Fibroblast of pulmonary artery (primary cell): ENCODE measurements around the gene ROCK1.
"Not testable (repeated sequence)": the region's sequence is repeated elsewhere in the genome, so short reads cannot be mapped to it uniquely, and the experiment has no call there.

Source experiments
- DNase-seq: peaks from one replicate; pipeline ENCODE4 v3.0.0-alpha.2; 2010; ENCODE audit warnings: low read depth
- H3K4me3 ChIP-seq: replicated peaks from 2 replicates; pipeline ENCODE4 v1.5.1; 2011; ENCODE audit warnings: low read depth, mild to moderate bottlenecking, control low read depth, low read length, moderate library complexity
- TF ChIP-seq, protein P1 (sequence below): IDR thresholded peaks from 2 replicates; pipeline ENCODE4 v1.5.1; 2011; ENCODE audit warnings: mild to moderate bottlenecking, control low read depth, low read length, inconsistent platforms; ENCODE audit errors: missing control alignments

The ROCK1 gene

GRCh38 chr18:20988726-20989125 is 122.9 kb downstream of the ROCK1 start:
- TF ChIP-seq, protein P1, sequence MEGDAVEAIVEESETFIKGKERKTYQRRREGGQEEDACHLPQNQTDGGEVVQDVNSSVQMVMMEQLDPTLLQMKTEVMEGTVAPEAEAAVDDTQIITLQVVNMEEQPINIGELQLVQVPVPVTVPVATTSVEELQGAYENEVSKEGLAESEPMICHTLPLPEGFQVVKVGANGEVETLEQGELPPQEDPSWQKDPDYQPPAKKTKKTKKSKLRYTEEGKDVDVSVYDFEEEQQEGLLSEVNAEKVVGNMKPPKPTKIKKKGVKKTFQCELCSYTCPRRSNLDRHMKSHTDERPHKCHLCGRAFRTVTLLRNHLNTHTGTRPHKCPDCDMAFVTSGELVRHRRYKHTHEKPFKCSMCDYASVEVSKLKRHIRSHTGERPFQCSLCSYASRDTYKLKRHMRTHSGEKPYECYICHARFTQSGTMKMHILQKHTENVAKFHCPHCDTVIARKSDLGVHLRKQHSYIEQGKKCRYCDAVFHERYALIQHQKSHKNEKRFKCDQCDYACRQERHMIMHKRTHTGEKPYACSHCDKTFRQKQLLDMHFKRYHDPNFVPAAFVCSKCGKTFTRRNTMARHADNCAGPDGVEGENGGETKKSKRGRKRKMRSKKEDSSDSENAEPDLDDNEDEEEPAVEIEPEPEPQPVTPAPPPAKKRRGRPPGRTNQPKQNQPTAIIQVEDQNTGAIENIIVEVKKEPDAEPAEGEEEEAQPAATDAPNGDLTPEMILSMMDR: no peak
- no peak for DNase-seq

GRCh38 chr18:20975077-20975476 is 136.5 kb downstream of the ROCK1 start:
- no peak for DNase-seq
- TF ChIP-seq, protein P1: no peak
- no peak overlapping the region for H3K4me3 ChIP-seq

More at GRCh38 chr18:20988726-20989125, 122.9 kb downstream of the ROCK1 start:
- no peak overlapping the region for H3K4me3 ChIP-seq

- TF ChIP-seq, protein P1: peak; percentile 68
Measured at GRCh38 chr18:20971886-20972267, 139.7 kb downstream of the ROCK1 start.

DNA sequence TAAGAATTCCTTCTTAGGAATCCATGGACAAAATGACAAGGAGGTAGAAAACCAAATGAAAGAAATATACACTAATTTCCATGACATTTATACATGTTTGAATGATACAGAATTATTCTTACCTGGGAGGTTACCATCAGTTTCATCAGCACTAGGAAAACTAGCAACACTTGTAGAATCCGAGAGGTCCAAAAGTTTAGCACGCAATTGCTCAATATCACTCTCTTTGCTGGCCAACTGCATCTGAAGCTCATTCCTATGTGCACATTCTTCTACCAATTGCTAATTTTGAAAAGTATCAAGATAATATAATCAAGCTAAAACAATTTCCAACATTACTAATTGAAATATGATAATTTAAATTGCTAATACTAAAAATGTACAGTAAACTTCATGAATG is 144.8 kb downstream of the ROCK1 start:
- DNase-seq: no peak
- TF ChIP-seq, protein P1: no peak
- no peak overlapping the region for H3K4me3 ChIP-seq

More at GRCh38 chr18:20971886-20972267, 139.7 kb downstream of the ROCK1 start:
- H3K4me3 ChIP-seq: no peak overlapping the region
- peak; percentile 55 for DNase-seq

GRCh38 chr18:20963027-20963426 is 148.6 kb downstream of the ROCK1 start:
- TF ChIP-seq, protein P1: no peak
- no peak overlapping the region for H3K4me3 ChIP-seq
- DNase-seq: no peak

DNA sequence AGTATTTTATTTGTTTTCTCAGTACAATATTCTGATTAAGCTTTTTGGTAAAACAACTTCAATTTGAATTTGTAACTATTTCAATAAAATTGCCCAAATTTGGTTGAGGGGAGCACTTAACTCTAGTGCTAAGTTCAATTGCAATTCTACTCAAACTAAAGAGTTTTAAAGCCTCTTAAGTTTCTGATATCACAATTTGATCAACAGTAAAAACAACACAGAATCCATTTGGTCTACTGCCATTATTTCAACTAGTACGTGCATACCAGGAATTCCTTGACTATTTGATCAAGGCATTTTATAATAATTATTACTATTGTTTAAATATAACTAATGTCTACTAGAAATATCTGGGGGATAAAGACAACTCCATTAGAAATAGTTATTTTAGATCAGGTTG is 150.9 kb downstream of the ROCK1 start:
- TF ChIP-seq, protein P1: no peak
- H3K4me3 ChIP-seq: no peak overlapping the region
- DNase-seq: no peak

- H3K4me3 ChIP-seq: not testable (repeated sequence)
Measured at GRCh38 chr18:20950827-20951226, 160.8 kb downstream of the ROCK1 start.

More at GRCh38 chr18:20950827-20951226, 160.8 kb downstream of the ROCK1 start:
- DNase-seq: not testable (repeated sequence)
